ENCODE results near the gene CCDC106. TPM values are rescaled to one million over a fixed set of nuclear protein-coding genes. Genes with fewer than 3 reads are reported as not detected.

CCDC106 gene
- total RNA-seq, 1 experiment from 2014 or later, result 21.1 TPM

DNA sequence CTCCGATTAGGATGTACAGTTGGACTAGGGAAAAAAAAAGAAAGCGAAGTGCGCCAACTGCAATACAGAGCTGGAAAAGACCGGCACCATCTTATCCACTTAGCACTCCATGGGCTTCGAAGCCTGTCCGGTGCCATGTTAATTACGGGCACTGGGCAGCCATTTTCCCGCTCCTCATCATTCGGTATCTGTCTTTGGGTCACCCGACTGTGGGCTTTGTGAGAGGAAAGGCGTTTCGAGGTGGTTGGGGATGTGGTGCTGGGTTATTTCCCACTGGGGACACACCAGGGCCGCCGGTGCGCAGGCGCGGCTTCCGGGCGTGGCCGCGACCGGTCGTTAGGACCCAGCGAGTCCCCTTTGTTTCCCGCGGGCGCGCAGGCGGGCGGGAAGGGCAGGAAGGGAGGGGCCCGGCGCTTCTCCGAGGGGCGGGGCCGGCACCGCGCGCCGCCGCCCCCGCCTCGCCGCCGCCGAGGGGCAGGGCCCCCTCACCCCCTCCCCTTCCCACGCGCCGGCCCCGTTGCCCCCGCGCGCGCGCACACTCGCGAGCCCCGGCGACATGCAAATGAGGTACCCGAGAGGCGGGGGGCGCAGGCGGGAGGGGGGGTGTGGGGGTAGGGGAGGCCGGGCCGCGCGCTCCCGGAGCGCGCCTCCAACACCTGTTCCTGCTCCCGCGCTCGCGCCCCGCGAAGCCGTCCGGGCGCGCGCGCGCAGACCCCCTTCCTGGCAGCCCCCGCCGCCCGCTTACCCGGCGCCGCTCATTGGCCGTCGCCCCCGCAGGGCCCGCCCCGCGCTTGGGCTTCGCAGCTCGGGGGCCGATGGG, 48.0 kb upstream of the CCDC106 start, which contains the start of gene ZNF524 (continued):
- TF ChIP-seq, protein P1, sequence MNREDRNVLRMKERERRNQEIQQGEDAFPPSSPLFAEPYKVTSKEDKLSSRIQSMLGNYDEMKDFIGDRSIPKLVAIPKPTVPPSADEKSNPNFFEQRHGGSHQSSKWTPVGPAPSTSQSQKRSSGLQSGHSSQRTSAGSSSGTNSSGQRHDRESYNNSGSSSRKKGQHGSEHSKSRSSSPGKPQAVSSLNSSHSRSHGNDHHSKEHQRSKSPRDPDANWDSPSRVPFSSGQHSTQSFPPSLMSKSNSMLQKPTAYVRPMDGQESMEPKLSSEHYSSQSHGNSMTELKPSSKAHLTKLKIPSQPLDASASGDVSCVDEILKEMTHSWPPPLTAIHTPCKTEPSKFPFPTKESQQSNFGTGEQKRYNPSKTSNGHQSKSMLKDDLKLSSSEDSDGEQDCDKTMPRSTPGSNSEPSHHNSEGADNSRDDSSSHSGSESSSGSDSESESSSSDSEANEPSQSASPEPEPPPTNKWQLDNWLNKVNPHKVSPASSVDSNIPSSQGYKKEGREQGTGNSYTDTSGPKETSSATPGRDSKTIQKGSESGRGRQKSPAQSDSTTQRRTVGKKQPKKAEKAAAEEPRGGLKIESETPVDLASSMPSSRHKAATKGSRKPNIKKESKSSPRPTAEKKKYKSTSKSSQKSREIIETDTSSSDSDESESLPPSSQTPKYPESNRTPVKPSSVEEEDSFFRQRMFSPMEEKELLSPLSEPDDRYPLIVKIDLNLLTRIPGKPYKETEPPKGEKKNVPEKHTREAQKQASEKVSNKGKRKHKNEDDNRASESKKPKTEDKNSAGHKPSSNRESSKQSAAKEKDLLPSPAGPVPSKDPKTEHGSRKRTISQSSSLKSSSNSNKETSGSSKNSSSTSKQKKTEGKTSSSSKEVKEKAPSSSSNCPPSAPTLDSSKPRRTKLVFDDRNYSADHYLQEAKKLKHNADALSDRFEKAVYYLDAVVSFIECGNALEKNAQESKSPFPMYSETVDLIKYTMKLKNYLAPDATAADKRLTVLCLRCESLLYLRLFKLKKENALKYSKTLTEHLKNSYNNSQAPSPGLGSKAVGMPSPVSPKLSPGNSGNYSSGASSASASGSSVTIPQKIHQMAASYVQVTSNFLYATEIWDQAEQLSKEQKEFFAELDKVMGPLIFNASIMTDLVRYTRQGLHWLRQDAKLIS (CRISPR knock-in tag; IDR thresholded peaks at IDR 0.05; ENCODE audit: borderline replicate concordance), result no peak
- TF ChIP-seq ZNF232 (CRISPR knock-in tag; IDR thresholded peaks at IDR 0.05) (peak; percentile 51; the same call in 1 of the 2 replicates), JAZF1 (CRISPR knock-in tag; IDR thresholded peaks at IDR 0.05) (no peak), CBFB (CRISPR knock-in tag; IDR thresholded peaks at IDR 0.05; ENCODE audit: low read depth) (no peak), ESRRA (CRISPR knock-in tag; IDR thresholded peaks at IDR 0.05; ENCODE audit: borderline replicate concordance) (no peak), ELF4 (CRISPR knock-in tag; IDR thresholded peaks at IDR 0.05; ENCODE audit: low read depth) (no peak), ZNF121 (CRISPR knock-in tag; IDR thresholded peaks at IDR 0.05) (no peak), IRF2 (CRISPR knock-in tag; IDR thresholded peaks at IDR 0.05; ENCODE audit: borderline replicate concordance, low read depth) (no peak), ATF1 (CRISPR knock-in tag; IDR thresholded peaks at IDR 0.05) (no peak), MXD4 (CRISPR knock-in tag; IDR thresholded peaks at IDR 0.05; ENCODE audit: borderline replicate concordance) (no peak)
- TF ChIP-seq, protein P2, sequence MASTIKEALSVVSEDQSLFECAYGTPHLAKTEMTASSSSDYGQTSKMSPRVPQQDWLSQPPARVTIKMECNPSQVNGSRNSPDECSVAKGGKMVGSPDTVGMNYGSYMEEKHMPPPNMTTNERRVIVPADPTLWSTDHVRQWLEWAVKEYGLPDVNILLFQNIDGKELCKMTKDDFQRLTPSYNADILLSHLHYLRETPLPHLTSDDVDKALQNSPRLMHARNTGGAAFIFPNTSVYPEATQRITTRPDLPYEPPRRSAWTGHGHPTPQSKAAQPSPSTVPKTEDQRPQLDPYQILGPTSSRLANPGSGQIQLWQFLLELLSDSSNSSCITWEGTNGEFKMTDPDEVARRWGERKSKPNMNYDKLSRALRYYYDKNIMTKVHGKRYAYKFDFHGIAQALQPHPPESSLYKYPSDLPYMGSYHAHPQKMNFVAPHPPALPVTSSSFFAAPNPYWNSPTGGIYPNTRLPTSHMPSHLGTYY (CRISPR knock-in tag; IDR thresholded peaks at IDR 0.05), result no peak
- TF ChIP-seq, protein P3, sequence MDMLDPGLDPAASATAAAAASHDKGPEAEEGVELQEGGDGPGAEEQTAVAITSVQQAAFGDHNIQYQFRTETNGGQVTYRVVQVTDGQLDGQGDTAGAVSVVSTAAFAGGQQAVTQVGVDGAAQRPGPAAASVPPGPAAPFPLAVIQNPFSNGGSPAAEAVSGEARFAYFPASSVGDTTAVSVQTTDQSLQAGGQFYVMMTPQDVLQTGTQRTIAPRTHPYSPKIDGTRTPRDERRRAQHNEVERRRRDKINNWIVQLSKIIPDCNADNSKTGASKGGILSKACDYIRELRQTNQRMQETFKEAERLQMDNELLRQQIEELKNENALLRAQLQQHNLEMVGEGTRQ (CRISPR knock-in tag; IDR thresholded peaks at IDR 0.05), result no peak
- TF ChIP-seq, protein P4, sequence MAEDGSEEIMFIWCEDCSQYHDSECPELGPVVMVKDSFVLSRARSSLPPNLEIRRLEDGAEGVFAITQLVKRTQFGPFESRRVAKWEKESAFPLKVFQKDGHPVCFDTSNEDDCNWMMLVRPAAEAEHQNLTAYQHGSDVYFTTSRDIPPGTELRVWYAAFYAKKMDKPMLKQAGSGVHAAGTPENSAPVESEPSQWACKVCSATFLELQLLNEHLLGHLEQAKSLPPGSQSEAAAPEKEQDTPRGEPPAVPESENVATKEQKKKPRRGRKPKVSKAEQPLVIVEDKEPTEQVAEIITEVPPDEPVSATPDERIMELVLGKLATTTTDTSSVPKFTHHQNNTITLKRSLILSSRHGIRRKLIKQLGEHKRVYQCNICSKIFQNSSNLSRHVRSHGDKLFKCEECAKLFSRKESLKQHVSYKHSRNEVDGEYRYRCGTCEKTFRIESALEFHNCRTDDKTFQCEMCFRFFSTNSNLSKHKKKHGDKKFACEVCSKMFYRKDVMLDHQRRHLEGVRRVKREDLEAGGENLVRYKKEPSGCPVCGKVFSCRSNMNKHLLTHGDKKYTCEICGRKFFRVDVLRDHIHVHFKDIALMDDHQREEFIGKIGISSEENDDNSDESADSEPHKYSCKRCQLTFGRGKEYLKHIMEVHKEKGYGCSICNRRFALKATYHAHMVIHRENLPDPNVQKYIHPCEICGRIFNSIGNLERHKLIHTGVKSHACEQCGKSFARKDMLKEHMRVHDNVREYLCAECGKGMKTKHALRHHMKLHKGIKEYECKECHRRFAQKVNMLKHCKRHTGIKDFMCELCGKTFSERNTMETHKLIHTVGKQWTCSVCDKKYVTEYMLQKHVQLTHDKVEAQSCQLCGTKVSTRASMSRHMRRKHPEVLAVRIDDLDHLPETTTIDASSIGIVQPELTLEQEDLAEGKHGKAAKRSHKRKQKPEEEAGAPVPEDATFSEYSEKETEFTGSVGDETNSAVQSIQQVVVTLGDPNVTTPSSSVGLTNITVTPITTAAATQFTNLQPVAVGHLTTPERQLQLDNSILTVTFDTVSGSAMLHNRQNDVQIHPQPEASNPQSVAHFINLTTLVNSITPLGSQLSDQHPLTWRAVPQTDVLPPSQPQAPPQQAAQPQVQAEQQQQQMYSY (CRISPR knock-in tag; IDR thresholded peaks at IDR 0.05), result no peak
- TF ChIP-seq, protein P5, sequence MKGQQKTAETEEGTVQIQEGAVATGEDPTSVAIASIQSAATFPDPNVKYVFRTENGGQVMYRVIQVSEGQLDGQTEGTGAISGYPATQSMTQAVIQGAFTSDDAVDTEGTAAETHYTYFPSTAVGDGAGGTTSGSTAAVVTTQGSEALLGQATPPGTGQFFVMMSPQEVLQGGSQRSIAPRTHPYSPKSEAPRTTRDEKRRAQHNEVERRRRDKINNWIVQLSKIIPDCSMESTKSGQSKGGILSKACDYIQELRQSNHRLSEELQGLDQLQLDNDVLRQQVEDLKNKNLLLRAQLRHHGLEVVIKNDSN (CRISPR knock-in tag; IDR thresholded peaks at IDR 0.05), result 0 out of 2 replicates have a peak, but pooled peaks have one; percentile 15
- TF ChIP-seq, protein P6, sequence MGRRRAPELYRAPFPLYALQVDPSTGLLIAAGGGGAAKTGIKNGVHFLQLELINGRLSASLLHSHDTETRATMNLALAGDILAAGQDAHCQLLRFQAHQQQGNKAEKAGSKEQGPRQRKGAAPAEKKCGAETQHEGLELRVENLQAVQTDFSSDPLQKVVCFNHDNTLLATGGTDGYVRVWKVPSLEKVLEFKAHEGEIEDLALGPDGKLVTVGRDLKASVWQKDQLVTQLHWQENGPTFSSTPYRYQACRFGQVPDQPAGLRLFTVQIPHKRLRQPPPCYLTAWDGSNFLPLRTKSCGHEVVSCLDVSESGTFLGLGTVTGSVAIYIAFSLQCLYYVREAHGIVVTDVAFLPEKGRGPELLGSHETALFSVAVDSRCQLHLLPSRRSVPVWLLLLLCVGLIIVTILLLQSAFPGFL (CRISPR knock-in tag; IDR thresholded peaks at IDR 0.05; ENCODE audit: borderline replicate concordance), result no peak
- TF ChIP-seq, protein P7, sequence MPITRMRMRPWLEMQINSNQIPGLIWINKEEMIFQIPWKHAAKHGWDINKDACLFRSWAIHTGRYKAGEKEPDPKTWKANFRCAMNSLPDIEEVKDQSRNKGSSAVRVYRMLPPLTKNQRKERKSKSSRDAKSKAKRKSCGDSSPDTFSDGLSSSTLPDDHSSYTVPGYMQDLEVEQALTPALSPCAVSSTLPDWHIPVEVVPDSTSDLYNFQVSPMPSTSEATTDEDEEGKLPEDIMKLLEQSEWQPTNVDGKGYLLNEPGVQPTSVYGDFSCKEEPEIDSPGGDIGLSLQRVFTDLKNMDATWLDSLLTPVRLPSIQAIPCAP (CRISPR knock-in tag; IDR thresholded peaks at IDR 0.05), result no peak
- TF ChIP-seq, protein P8, sequence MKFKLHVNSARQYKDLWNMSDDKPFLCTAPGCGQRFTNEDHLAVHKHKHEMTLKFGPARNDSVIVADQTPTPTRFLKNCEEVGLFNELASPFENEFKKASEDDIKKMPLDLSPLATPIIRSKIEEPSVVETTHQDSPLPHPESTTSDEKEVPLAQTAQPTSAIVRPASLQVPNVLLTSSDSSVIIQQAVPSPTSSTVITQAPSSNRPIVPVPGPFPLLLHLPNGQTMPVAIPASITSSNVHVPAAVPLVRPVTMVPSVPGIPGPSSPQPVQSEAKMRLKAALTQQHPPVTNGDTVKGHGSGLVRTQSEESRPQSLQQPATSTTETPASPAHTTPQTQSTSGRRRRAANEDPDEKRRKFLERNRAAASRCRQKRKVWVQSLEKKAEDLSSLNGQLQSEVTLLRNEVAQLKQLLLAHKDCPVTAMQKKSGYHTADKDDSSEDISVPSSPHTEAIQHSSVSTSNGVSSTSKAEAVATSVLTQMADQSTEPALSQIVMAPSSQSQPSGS (CRISPR knock-in tag; IDR thresholded peaks at IDR 0.05; ENCODE audit: borderline replicate concordance, low read depth), result no peak
- TF ChIP-seq, protein P9, sequence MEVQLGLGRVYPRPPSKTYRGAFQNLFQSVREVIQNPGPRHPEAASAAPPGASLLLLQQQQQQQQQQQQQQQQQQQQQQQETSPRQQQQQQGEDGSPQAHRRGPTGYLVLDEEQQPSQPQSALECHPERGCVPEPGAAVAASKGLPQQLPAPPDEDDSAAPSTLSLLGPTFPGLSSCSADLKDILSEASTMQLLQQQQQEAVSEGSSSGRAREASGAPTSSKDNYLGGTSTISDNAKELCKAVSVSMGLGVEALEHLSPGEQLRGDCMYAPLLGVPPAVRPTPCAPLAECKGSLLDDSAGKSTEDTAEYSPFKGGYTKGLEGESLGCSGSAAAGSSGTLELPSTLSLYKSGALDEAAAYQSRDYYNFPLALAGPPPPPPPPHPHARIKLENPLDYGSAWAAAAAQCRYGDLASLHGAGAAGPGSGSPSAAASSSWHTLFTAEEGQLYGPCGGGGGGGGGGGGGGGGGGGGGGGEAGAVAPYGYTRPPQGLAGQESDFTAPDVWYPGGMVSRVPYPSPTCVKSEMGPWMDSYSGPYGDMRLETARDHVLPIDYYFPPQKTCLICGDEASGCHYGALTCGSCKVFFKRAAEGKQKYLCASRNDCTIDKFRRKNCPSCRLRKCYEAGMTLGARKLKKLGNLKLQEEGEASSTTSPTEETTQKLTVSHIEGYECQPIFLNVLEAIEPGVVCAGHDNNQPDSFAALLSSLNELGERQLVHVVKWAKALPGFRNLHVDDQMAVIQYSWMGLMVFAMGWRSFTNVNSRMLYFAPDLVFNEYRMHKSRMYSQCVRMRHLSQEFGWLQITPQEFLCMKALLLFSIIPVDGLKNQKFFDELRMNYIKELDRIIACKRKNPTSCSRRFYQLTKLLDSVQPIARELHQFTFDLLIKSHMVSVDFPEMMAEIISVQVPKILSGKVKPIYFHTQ (CRISPR knock-in tag; IDR thresholded peaks at IDR 0.05), result 0 out of 2 replicates have a peak, but pooled peaks have one; percentile 36

All from WTC11 (cell line).